Mesenchymal stem cell (in vitro differentiated cells and primary cell): ENCODE results near the gene KCTD18.

Experiments used
- DNase-seq: peaks from one replicate; pipeline ENCODE4 v3.0.0-alpha.2; 2013
- H2AFZ ChIP-seq: one replicate; pipeline ENCODE4 v1.6.1; 2013; ENCODE audit warnings: low read depth, mild to moderate bottlenecking, control low read depth, inconsistent platforms, low read length, moderate library complexity
- H2AK5ac ChIP-seq: 2 replicates; pipeline ENCODE4 v1.6.1; 2013; ENCODE audit warnings: low read length, moderate library complexity, mild to moderate bottlenecking, inconsistent platforms; ENCODE audit not compliant: severe bottlenecking
- H2BK120ac ChIP-seq: one replicate; pipeline ENCODE4 v1.6.1; 2013; ENCODE audit warnings: low read depth, mild to moderate bottlenecking, inconsistent platforms, low read length, moderate library complexity
- H2BK12ac ChIP-seq, 2 experiments: one replicate each; pipeline ENCODE4 v1.6.1; 2013; ENCODE audit warnings: inconsistent platforms in 2 of 2, low read length in 2 of 2, mild to moderate bottlenecking in 2 of 2, moderate library complexity in 2 of 2, control low read depth in 1 of 2
- H2BK15ac ChIP-seq: one replicate; pipeline ENCODE4 v1.6.1; 2013; ENCODE audit warnings: mild to moderate bottlenecking, low read depth, inconsistent platforms; ENCODE audit not compliant: poor library complexity, severe bottlenecking
- H2BK5ac ChIP-seq: 2 replicates; pipeline ENCODE4 v1.6.1; 2013; ENCODE audit warnings: low read depth, mild to moderate bottlenecking, low read length, control low read depth, inconsistent platforms; ENCODE audit not compliant: poor library complexity, severe bottlenecking
- H3K14ac ChIP-seq, 2 experiments: one replicate each; pipeline ENCODE4 v1.6.1; 2013; ENCODE audit warnings: inconsistent platforms in 2 of 2, low read length in 2 of 2, control low read depth in 1 of 2, mild to moderate bottlenecking in 1 of 2, moderate library complexity in 1 of 2
- H3K18ac ChIP-seq, 2 experiments: one replicate each; pipeline ENCODE4 v1.6.1; 2013; ENCODE audit warnings: inconsistent platforms in 2 of 2, low read length in 2 of 2, control low read depth in 1 of 2, low read depth in 1 of 2, mild to moderate bottlenecking in 1 of 2
- H3K23ac ChIP-seq, 2 experiments: one replicate each; pipeline ENCODE4 v1.6.1; 2013; ENCODE audit warnings: inconsistent platforms in 2 of 2, low read length in 2 of 2, mild to moderate bottlenecking in 2 of 2, moderate library complexity in 2 of 2, control low read depth in 1 of 2
- H3K27ac ChIP-seq: 2 replicates; pipeline ENCODE4 v1.5.1; 2013; ENCODE audit warnings: mild to moderate bottlenecking, moderate library complexity, low read length, control low read depth, inconsistent platforms; ENCODE audit not compliant: poor library complexity, severe bottlenecking
- H3K27me3 ChIP-seq, 2 experiments: 2 replicates each; pipeline versions ENCODE4 v1.6.1 to v1.7.0; 2013; ENCODE audit warnings: low read length in 2 of 2, mild to moderate bottlenecking in 2 of 2, moderate library complexity in 2 of 2, control low read depth in 1 of 2, inconsistent platforms in 1 of 2; ENCODE audit not compliant: control insufficient read depth in 1 of 2, insufficient read depth in 1 of 2
- H3K36me3 ChIP-seq, 2 experiments: 2 replicates each; pipeline versions ENCODE4 v1.6.1 to v1.7.0; 2013; ENCODE audit warnings: low read length in 2 of 2, control low read depth in 1 of 2, inconsistent platforms in 1 of 2, low read depth in 1 of 2, mild to moderate bottlenecking in 1 of 2; ENCODE audit not compliant: insufficient read depth in 2 of 2, control insufficient read depth in 1 of 2
- H3K4ac ChIP-seq, 2 experiments: one replicate each; pipeline ENCODE4 v1.6.1; 2013; ENCODE audit warnings: inconsistent platforms in 2 of 2, low read length in 2 of 2, mild to moderate bottlenecking in 2 of 2, moderate library complexity in 2 of 2, control low read depth in 1 of 2, low read depth in 1 of 2
- H3K4me1 ChIP-seq: 2 replicates; pipeline ENCODE4 v1.6.1; 2013; ENCODE audit warnings: low read depth, low read length, control low read depth; ENCODE audit not compliant: control insufficient read depth, insufficient read depth
- H3K4me2 ChIP-seq: 2 replicates; pipeline ENCODE4 v1.6.1; 2013; ENCODE audit warnings: low read length, mild to moderate bottlenecking, inconsistent platforms; ENCODE audit not compliant: poor library complexity, severe bottlenecking
- H3K4me3 ChIP-seq, 2 experiments: 2 replicates each; pipeline versions ENCODE4 v1.5.1 to v1.7.0; 2013; ENCODE audit warnings: low read length in 2 of 2, mild to moderate bottlenecking in 2 of 2, control low read depth in 1 of 2, low read depth in 1 of 2; ENCODE audit not compliant: insufficient read depth in 1 of 2
- H3K79me1 ChIP-seq: replicated peaks from 2 replicates; pipeline ENCODE4 v1.6.1; 2013; ENCODE audit warnings: mild to moderate bottlenecking, control low read depth, low read length, inconsistent platforms; ENCODE audit not compliant: poor library complexity, severe bottlenecking
- H3K9ac ChIP-seq: 2 replicates; pipeline ENCODE4 v1.7.0; 2013; ENCODE audit warnings: mild to moderate bottlenecking, low read length, moderate library complexity
- H3K9me3 ChIP-seq: 2 replicates; pipeline ENCODE4 v1.7.0; 2013; ENCODE audit warnings: mild to moderate bottlenecking, low read length; ENCODE audit not compliant: control insufficient read depth
- H4K8ac ChIP-seq: one replicate; pipeline ENCODE4 v1.6.1; 2013; ENCODE audit warnings: inconsistent platforms, mild to moderate bottlenecking, low read length, moderate library complexity
- H4K91ac ChIP-seq: one replicate; pipeline ENCODE4 v1.6.1; 2013; ENCODE audit warnings: mild to moderate bottlenecking, low read length, inconsistent platforms
- WGBS: methylation state at CpG from one replicate; pipeline ENCODE4 v1.1.7; 2013; ENCODE audit warnings: mixed read lengths; 5-methylcytosine and 5-hydroxymethylcytosine counted together

The KCTD18 gene

GRCh38 chr2:200466425-200467418 lies 43.1 kb downstream of the KCTD18 start:
- H2AK5ac ChIP-seq: peak overlapping the region; percentile 15
- H3K23ac ChIP-seq: no peak overlapping the region
- H2BK5ac ChIP-seq: no peak overlapping the region
- H3K79me1 ChIP-seq: peaks cover 18% of the 10 kb centered on the region
- peak overlapping the region in 1 of 2 experiments; percentile 66 for H3K4me3 ChIP-seq
- H3K4ac ChIP-seq: no peak overlapping the region
- peak overlapping the region; percentile 84 for H3K9ac ChIP-seq
- no peaks in the 10 kb centered on the region for H3K27me3 ChIP-seq
- peaks cover 33 to 66% of the 10 kb centered on the region in 2 experiments for H3K36me3 ChIP-seq
- H3K4me1 ChIP-seq: peaks cover 10% of the 10 kb centered on the region
- WGBS: 86% methylated on average over 9 of the region's 12 CpGs
- H3K4me2 ChIP-seq: no peak overlapping the region
- no peak overlapping the region for H2BK120ac ChIP-seq
- H2BK12ac ChIP-seq: no peak overlapping the region
- no peak overlapping the region for H3K14ac ChIP-seq
- no peak overlapping the region for H3K18ac ChIP-seq
- no peak overlapping the region for H4K91ac ChIP-seq
- no peaks in the 10 kb centered on the region for H3K9me3 ChIP-seq
- H4K8ac ChIP-seq: no peak overlapping the region
- H3K27ac ChIP-seq: no peak overlapping the region
- no peak overlapping the region for H2BK15ac ChIP-seq
- no peak overlapping the region for H2AFZ ChIP-seq
- DNase-seq: no peak

- H2BK12ac ChIP-seq: no peak overlapping the region
- no peak overlapping the region for H4K8ac ChIP-seq
Observed at GRCh38 chr2:200463452-200463851, 46.4 kb downstream of the KCTD18 start.

GRCh38 chr2:200461846-200462710 lies 47.8 kb downstream of the KCTD18 start:
- no peak overlapping the region for H3K4me3 ChIP-seq
- H3K4me1 ChIP-seq: no peaks in the 10 kb centered on the region
- DNase-seq: peak; percentile 38
- H3K4me2 ChIP-seq: no peak overlapping the region
- no peak overlapping the region for H3K18ac ChIP-seq
- H3K27me3 ChIP-seq: no peaks in the 10 kb centered on the region
- no peak overlapping the region for H2BK120ac ChIP-seq
- H2AFZ ChIP-seq: no peak overlapping the region
- H3K36me3 ChIP-seq: peaks cover 12 to 47% of the 10 kb centered on the region in 2 experiments
- H2AK5ac ChIP-seq: no peak overlapping the region
- H2BK5ac ChIP-seq: no peak overlapping the region
- H2BK15ac ChIP-seq: no peak overlapping the region
- no peak overlapping the region for H3K23ac ChIP-seq
- H3K9me3 ChIP-seq: no peaks in the 10 kb centered on the region
- no peak overlapping the region for H3K9ac ChIP-seq
- no peak overlapping the region for H4K8ac ChIP-seq
- H4K91ac ChIP-seq: no peak overlapping the region
- H2BK12ac ChIP-seq: no peak overlapping the region
- H3K27ac ChIP-seq: no peak overlapping the region
- H3K14ac ChIP-seq: no peak overlapping the region
- 100% methylated on average over 2 of the region's 2 CpGs for WGBS
- no peak overlapping the region for H3K4ac ChIP-seq
- peaks cover 17% of the 10 kb centered on the region for H3K79me1 ChIP-seq

More at GRCh38 chr2:200463452-200463851, 46.4 kb downstream of the KCTD18 start:
- peaks cover 20% of the 10 kb centered on the region for H3K79me1 ChIP-seq
- no peak overlapping the region for H3K27ac ChIP-seq
- no peak overlapping the region for H4K91ac ChIP-seq
- no peaks in the 10 kb centered on the region for H3K9me3 ChIP-seq
- H2BK15ac ChIP-seq: no peak overlapping the region
- no CpG with 5 or more reads among the region's 2 CpGs for WGBS
- peaks cover 1% of the 10 kb centered on the region for H3K4me1 ChIP-seq
- H2AK5ac ChIP-seq: no peak overlapping the region
- no peak overlapping the region for H3K4me3 ChIP-seq
- no peak overlapping the region for H3K18ac ChIP-seq
- no peak overlapping the region for H2BK5ac ChIP-seq
- H2BK120ac ChIP-seq: no peak overlapping the region
- H2AFZ ChIP-seq: no peak overlapping the region
- peaks cover 19 to 52% of the 10 kb centered on the region in 2 experiments for H3K36me3 ChIP-seq
- no peak overlapping the region for H3K4ac ChIP-seq
- no peak overlapping the region for H3K23ac ChIP-seq
- no peak overlapping the region for H3K9ac ChIP-seq
- H3K14ac ChIP-seq: no peak overlapping the region
- no peaks in the 10 kb centered on the region for H3K27me3 ChIP-seq
- no peak for DNase-seq
- no peak overlapping the region for H3K4me2 ChIP-seq

- no peak overlapping the region for H3K9ac ChIP-seq
- no peak overlapping the region for H2BK15ac ChIP-seq
- H3K4ac ChIP-seq: no peak overlapping the region
- no peak overlapping the region for H2BK5ac ChIP-seq
- whole genome bisulfite sequencing: 100% methylated on average over 2 of the region's 3 CpGs
- no peak overlapping the region for H3K4me3 ChIP-seq
- H3K14ac ChIP-seq: no peak overlapping the region
- H4K8ac ChIP-seq: no peak overlapping the region
- H2AFZ ChIP-seq: no peak overlapping the region
- H4K91ac ChIP-seq: no peak overlapping the region
- peaks cover 16 to 43% of the 10 kb centered on the region in 2 experiments for H3K36me3 ChIP-seq
- no peak for DNase-seq
- no peak overlapping the region for H3K18ac ChIP-seq
- H3K79me1 ChIP-seq: peaks cover 14% of the 10 kb centered on the region
- H2BK12ac ChIP-seq: no peak overlapping the region
- H3K4me1 ChIP-seq: peaks cover 5% of the 10 kb centered on the region
- H3K9me3 ChIP-seq: no peaks in the 10 kb centered on the region
- H3K4me2 ChIP-seq: no peak overlapping the region
- no peak overlapping the region for H2AK5ac ChIP-seq
- H3K23ac ChIP-seq: no peak overlapping the region
- no peaks in the 10 kb centered on the region for H3K27me3 ChIP-seq
- no peak overlapping the region for H3K27ac ChIP-seq
- H2BK120ac ChIP-seq: no peak overlapping the region
Observed at GRCh38 chr2:200459101-200459500, 50.8 kb downstream of the KCTD18 start.
